Activated CD4-positive, CD25-positive, alpha-beta regulatory T cell (primary cell): ENCODE measurements around the gene NAB1.

Source experiments
- DNase-seq, 4 experiments: peaks; one replicate each; lab custom pipeline; 2025; lab: John Stamatoyannopoulos, UW

NAB1 gene

DNA sequence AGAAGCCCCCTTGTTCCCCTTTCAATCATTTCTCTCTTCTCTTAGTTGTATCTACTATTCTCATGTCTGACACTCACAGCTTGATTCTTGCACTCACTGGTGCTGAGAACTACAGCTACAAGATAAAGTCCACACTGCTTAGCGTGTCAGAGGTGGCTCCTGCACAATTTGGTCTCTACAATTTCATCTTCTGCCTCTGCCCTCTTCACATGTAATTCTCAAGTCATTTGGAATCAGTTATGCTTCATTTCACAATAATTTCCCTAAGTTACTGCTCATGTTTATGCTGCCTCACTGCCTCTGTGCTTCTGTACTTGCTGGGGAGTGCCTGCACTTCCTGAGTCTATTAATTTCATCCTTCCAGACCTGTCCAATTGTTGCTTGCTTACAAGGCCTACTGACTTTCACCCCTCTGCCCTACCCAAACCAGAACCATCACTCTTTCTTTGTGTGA lies 11.6 kb upstream of the NAB1 start:
- DNase-seq: no peak

DNA sequence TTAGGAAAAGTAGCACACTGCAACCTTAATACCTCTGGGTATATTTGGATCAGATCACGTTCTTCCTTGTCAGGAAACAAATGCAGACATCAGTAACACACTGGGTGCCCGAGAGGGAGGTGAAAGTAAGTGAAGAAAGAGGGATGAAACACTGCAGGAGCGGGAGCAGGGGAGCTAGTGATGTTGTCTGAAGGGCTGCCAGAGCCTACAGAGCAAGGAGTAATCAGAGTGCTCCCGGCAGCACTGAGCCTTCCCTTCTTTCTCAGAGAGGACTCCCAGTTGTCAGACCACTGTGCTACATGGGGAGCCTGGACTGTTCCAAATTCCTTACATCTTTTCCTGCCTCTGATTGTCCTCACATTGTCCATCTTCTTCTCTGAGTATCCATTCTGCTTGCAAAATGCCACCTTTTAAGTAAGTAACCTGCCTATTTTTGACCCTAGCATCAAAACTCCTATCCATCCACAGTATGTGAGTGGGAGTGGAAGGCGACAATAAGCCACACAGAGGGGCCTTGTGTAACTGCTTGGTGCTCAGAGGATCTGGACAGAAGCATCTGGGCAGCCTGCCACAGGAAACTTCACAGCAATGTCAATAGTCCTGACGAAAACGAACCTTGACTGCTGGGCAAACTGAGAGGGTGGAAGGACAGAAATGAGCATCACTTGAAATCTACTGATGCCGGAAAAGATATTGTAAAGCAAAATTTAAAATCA lies 10.8 kb upstream of the NAB1 start:
- no peak for DNase-seq

DNA sequence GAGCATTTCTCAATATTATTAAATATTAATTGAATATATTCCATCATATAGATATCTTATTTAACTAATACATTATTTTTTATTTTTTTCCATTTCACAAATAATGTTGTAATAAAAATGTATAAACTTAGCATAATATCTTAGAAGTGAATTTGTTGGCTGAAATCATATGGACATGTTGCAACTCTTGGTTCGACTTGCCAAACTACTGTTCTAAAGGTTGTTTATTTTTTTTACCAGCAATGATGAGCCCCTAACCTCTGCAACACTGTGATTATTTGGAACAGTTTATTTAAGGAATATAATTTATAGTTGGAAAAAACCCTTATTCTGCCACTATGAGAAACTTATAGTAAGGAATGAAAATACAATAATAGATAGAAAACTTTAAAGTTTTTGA lies 8.8 kb upstream of the NAB1 start:
- no peak for DNase-seq

DNA sequence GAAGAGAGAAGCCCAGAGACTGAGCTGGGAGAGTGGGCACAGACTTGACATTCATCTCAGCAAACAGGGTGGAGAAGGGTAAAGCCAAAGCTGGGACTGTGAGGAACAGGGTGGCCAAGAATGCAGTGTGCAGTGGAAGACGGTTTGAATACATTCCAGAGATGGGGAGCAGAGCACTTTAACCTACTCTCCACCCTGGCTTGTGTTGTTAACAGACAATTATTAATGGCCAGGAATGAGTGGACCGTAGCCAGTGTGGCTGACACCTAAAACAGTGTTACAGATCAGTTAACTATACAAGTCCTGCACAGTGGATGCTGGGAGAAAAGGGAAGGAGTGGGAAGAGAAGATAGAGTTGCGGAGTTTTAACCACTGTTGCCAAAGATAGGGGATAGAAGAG lies 7.4 kb upstream of the NAB1 start:
- DNase-seq: no peak

DNA sequence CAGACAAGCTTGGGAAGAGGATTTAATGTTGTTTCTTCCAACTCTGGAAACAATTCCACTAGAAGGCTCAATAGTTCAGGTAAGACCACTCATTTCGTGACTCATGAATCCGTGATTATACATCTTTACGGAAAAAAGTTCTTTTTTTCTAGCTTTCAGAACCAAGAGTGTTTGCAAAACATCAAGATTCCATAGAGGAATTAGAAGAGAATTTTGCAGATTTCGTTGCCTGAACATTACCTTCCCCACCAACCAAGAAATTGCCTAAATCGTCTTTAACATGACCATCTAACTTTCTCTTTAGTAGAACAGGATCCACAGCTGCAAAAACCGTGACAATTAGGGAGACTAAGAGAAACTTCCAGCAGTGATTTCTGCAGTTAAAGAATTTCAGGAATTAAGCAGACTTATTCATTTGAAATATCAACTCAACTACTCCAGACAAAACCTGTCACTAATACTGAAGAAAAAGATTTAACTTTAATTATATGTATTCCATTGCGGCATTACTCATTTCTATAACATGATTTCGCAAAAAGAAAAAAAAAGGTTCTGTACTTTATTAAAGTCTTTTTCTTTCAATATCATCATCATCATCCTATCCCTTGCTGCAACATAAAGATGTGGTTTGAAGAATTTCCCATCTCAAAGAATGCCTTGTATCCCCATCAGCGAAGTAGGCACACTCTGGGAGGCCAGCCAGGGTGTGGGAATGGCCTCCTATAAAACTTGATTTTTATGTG lies 1.9 kb upstream of the NAB1 start:
- no peak for DNase-seq

DNA sequence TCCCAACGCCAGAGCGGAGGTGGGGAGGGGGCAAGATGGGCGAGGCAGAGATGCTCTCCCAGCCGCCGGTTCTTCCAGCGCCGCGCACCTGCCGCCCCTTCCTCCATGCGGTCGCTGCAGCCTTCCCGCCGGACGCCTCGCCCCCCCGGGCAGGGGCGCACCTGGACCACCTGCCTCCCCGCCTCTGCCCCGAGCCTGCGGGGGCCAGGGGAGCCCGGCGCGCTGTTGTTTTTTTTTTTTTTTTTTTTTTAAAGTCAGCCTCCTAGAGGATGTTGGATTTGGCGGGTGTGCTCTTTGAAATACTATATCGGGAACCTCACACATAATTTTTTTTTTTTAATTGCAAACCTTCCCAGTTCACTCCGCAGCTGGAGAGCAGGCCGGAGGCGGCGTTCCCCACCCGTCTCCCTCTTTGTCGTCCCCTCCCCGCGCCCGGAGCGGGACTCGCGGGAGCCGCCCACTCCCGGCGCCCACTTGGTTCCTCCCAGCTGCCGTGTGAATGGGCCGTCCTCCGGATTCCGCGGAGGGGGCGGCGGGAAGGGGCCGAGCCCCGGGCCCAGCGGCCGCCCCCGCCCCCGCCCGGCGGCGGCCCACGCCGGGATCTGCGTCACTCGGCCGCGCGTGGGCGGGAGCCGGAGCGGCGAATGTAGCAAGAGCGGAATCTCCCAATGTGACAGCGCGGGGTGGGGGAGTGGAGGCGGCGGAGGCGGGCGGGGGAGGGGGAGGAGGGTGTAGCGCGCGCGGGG lies 421 bp upstream of the NAB1 start:
- peak; percentile 65 to 79 (median 77) for DNase-seq

DNA sequence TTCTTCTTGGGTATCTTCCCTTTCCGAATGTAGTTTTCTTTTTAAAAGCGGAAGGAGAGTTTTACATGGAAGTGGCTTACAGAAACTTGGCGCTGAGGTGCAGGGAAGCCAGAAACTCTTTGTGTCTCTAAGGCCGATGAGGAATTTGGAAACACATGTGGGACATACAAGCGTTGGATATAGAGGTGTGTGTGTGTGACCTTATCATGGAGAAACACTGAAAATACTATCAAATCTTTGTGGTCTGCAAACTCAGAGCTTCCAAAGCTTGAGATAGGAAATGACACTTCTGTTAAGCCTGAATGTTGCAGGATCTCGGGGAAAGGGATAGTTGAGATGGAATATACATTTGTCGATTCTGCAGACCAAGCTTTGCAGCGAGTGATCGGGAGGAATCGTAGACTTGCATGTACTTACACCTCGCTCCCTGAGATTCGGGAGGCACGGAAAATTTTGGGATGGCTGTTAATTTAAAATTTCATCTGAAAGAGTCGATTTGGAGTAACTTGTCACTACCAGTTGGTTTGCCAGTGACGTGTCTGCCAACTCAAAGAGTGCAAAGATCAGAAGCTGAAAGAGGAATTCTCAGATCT lies 1.0 kb downstream of the NAB1 start:
- no peak for DNase-seq

DNA sequence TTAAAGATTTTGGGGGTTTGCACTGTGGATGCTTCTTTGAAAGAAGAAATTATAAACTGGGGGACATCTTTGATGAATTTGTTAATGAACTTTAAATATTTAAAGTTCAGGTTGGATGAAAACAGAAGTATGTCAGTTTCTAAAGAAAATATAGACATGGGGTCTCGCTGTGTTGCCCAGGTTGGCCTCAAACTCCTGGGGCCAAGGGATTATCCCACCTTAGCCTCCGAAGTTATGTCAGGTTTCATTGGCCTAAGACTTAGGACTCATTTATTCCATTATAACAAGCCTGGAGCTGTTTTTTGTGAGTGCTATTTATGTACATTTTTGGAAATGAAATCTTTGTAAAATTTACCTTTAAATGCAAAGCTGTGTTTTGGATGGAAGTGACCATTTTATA lies 2.5 kb downstream of the NAB1 start:
- DNase-seq: no peak

DNA sequence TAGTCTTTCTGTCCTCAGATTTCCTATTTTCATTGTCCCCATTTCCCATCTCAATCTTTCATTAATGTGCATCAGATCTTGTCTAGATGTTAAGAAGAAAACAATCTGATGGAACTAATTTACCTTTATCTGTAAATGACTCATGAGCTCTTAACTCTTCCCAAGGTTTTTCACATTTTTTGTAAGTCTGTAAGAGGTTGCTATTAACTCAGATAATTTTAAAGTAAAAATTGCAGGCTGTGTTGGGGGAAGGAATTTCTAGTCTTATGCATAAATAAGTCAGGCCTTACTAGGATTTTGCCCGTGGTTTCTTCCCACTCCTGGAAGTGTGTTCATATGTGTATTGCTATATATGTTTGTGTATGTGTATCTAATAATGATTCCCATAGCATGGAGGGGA lies 4.3 kb downstream of the NAB1 start:
- DNase-seq: no peak

DNA sequence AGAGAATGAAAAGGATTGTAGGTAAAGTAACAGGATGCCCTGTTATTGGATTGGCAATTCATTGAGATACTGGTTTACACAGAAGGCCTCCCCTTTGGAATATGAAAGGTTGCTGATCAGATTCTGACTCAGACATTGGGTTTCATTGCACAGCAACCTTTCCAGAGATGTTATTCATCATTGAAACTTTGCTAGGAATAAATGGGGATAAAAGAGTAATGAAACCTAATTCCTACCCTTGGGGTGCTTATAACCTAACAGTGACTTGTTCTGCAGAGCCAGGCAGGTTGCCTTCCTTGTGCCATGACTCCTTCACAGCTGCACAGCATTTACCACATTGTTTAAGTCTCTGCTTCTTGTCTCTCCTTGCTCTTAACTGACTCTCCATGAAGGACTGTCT lies 5.0 kb downstream of the NAB1 start:
- DNase-seq: no peak

DNA sequence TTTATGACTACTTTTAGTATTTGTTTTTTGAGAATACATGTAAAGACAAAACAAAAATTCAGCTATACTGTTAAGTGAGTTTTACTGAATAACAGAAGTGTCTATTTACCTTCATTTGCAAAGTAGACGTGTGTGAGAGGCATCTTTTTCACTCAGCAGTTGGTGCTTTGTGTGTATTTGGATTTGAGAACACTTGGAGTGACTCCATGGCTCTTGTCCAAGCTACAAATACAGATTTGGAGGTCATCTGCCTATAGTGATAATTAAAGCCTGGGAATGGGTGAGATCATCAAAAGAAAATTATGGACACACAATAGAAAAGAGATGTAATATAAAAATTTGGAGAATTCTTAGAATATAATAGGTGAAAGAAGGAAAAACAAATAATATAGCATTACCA lies 6.2 kb downstream of the NAB1 start:
- DNase-seq: no peak

DNA sequence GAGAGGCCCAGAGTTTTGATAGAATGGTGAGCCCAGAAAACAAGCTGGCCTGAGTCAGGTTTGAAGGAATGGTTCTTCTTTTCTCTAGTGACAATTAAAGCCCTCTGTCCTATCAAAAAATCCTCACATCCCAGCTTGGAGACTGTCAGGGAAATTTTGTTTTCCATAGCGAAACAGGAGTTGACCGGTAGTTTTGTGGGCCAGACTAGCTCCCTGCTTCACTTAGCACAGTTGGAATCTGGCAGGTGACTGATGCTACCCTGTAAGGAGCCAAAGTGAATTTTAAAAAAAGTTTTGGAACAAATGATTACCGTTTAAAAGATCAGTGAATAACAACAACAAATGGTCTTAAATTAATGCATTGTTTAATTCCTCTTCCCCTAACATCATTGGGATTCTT lies 6.7 kb downstream of the NAB1 start:
- no peak for DNase-seq

DNA sequence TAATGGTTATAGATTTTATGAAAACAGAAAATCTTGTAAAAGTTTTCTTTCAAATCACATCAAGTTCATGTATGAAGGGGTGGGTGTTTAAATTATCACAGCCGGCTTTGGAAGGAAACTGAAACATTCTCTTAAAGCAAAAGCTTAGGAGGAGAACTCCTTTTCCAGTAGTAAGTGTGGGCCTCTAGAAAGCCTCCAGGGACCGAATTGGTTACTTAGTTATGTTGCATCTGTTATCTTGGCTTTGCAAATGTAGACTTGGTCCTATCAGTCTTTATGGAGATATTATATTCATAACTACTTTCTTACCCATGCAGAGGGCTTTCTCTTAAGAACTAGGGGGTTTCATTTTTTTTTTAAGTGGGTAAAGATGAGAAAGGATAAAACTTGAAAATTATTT lies 7.4 kb downstream of the NAB1 start:
- no peak for DNase-seq

DNA sequence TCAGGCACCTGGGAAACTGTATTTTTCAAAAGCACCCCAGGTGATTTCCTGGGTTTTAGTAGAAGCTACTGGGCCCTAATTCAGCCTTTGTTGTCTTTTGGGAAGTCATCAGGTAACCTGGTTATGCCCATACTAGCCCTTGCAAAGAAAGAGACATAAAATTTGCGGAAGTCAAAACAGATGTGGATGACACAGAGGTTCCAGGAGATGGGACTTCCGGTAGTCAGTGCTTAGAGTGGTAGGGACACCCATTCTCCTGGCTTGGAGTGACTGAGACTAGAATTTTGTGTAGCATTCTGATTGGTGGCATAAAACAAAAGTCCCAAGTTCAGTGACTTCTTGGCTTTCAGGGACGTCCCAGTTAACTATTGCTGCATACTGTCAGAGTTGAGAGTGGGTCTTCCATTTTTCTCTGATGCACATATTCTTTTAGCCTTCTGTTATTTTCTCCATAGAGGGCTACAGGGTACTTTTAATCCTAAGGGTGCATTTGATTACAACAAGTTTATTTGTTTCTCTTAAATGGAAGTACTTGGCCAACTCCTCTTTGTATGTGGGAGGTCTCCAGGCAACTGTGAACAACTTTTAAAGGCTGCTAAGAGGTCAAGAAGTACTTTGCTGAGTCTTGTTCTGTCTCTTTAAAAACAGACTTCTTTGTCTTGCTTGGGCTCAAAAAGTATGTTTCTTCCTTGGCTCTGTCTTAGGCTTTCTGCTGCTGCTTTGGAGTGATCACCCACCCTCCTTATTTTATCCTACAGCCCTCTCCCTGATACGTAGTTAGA lies 8.8 kb downstream of the NAB1 start:
- DNase-seq: no peak

DNA sequence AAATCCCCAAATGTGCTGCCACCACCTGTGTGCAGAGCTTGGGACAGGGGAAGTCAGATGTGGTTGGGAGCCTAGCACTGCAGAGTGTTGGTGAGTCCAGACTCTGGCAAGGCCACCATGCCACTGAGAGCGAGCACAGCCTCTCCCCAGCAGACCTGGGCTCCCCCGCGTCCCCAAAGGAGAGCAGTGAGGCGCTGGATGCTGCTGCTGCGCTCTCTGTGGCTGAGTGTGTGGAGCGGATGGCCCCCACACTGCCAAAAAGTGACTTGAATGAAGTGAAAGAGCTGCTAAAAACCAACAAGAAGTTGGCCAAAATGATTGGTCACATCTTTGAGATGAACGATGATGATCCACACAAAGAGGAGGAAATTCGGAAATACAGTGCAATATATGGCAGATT lies 10.7 kb downstream of the NAB1 start:
- DNase-seq: no peak

DNA sequence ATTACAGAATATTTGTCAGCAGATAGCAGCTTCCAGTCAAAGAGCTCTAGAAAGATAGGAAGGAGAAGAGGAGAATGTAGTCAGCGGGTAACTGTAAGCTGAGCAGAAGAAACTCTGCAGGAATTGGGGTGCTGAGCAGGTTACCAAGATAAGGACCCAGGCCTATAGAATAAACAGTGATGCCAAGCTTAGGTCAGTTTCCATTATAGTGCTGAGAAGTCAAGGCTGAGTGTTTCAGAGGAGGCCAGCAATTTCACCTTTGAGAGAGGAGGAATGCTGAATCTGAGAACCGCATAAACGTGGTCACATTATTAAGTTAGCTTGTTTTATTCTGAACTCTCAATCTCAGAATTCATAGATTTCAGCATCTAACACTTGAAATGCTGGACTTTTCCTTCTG lies 13.9 kb downstream of the NAB1 start:
- no peak for DNase-seq

DNA sequence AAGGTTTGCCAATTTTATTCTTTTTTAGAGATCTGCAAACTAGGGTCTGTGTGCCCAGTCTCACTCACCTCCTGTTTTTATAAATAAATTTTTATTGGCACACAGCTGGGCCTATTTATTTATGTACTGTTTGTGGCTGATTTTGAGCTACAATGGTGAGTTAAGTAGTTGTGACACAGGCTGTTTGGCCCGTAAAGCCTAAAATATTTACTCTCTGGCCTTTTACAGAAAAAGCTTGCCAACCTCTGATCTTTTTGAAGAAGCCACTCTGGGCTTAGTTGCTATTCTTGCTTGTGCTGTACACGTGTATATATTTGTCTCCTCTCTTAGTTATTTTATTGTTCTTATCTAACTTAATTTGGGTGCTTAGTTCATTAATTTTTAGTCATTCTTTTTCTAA lies 14.5 kb downstream of the NAB1 start:
- DNase-seq: no peak

DNA sequence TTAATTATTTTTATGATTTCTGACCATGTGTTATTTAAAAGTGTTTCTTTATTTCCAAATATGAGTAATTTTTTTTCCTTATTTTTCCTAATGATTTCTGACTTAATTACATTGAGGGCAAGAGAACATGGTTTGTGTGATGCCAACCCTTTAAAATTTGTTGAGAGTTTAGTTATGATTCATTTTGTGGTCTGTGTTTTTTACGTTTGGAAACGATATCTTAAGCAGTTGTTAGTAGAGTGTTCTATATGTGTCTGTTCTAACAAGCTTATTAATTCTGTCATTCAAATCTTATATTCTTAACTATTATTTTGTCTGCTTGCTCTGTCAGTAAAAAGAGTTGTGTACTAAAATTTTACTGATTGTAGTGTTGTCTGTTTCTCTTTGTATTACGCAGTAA lies 15.0 kb downstream of the NAB1 start:
- DNase-seq: no peak

DNA sequence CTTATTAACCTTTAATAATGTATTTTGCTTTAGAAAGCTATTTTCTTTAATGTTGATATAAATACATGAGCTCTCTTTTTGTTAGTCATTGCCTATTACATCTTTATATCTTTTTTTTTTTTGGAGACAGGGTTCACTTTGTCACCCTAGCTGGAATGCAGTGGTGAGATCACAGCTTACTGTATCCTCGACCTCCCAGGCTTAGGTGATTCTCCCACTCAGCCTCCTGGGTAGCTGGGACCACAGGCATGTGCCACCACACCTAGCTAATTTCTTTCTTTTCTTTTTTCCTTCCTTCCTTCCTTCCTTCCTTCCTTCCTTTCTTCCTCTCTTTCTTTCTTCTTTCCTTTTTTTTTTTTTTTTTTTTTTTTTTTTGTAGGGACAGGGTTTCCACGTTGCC lies 15.4 kb downstream of the NAB1 start:
- no peak for DNase-seq

DNA sequence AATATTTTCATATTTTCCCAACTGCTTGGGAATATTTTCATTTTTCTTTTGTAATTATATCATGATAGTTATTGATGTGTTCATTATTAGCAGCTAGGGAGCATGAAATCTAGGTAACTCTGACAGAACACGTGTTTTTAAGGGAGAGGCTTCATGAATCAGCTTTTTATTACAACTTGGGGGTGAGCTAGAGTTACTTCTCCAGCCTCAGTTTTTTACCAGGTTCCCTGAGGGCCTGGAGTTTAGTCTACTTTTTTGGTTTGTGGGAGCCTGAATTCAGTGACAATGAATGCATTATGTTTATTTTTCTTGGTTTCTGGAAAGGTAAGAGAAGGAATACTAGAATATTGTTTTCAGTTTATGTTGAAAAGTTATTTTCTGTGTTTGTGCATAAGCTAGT lies 18.0 kb downstream of the NAB1 start:
- DNase-seq: no peak

DNA sequence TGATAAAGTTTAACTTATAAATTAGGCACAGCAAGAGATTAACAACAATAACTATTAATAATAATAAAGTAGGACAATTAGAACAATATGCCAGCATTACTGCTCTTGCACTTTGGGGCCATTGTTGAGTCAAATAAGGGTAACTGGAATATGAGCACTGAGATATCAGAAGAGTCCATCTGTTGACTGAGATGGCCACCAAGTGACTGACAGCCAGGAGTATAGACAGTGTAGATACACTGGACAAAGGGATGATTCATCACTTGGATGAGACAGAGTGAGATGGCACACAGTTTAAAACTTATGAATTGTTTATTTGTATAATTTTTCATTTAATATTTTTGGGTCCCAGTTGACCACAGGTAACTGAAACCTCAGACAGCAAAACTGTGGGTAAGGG lies 20.0 kb downstream of the NAB1 start:
- DNase-seq: no peak
